Measurements from ENCODE around the gene GAREM2.

- TF ChIP-seq POLR2A (IDR thresholded peaks at IDR 0.05; ENCODE audit: low read depth, low read length) (no peak), TAF1 (IDR thresholded peaks at IDR 0.05; ENCODE audit: borderline replicate concordance, low read depth, low read length) (no peak), POLR2AphosphoS5 (IDR thresholded peaks at IDR 0.05; ENCODE audit: low read depth, low read length) (no peak)
Observed at GRCh38 chr2:26193578-26194231, 20.8 kb downstream of the GAREM2 start.

Measured in GM12892 (cell line).